Lower leg skin (tissue), 3 donors: Measurements from ENCODE around the gene SLC6A16.

Experiments
- CTCF ChIP-seq, 3 donors: fragments of 450-650 bp; IDR thresholded peaks; one replicate each; pipeline ENCODE4 v1.5.1; 2016; ENCODE audit warnings: antibody characterized with exemption in 3 of 3, mild to moderate bottlenecking in 3 of 3, moderate library complexity in 2 of 3
- POLR2A ChIP-seq, 2 donors: fragments of 450-650 bp; IDR thresholded peaks; one replicate each; pipeline ENCODE4 v1.6.1; 2016 to 2017; ENCODE audit warnings: antibody characterized with exemption in 2 of 2, mild to moderate bottlenecking in 1 of 2, moderate library complexity in 1 of 2

- TF ChIP-seq CTCF (IDR thresholded peaks at IDR 0.05) (no peak), POLR2A (IDR thresholded peaks at IDR 0.05) (no peak)
These were observed 8.9 kb upstream of the SLC6A16 start for GRCh38 chr19:49333811-49334288.
